Testis (tissue), 2 donors: ENCODE results near the gene SOWAHB.
"Not testable (repeated sequence)": the region's sequence is repeated elsewhere in the genome, so short reads cannot be mapped to it uniquely, and the experiment has no call there.

Source experiments
- CTCF ChIP-seq, 3 experiments: fragments of 450-650 bp in 2 of 3; fragments of 200-600 bp in 1 of 3; sonication (generic) in 1 of 3; IDR thresholded peaks; one replicate each; pipeline ENCODE4 v1.5.1; 2016 to 2019; ENCODE audit warnings: antibody characterized with exemption in 3 of 3, mild to moderate bottlenecking in 2 of 3, moderate library complexity in 1 of 3
- POLR2A ChIP-seq: fragments of 450-650 bp; IDR thresholded peaks from one replicate; pipeline ENCODE4 v1.6.1; 2017; ENCODE audit warnings: antibody characterized with exemption, mild to moderate bottlenecking, moderate library complexity

GRCh38 chr4:76868780-76869179, 29.2 kb downstream of the SOWAHB start:
- not testable (repeated sequence) for TF ChIP-seq POLR2A; CTCF (IDR thresholded peaks at IDR 0.05)
